GM12892 (cell line): ENCODE results near the gene XKR7.

Source experiments
- DNase-seq: peaks from one replicate; pipeline ENCODE4 v3.0.0; 2011; ENCODE audit not compliant: insufficient read length
- FAIRE-seq: peaks from 2 replicates; lab custom pipeline; 2011; peaks lifted over from hg19 to GRCh38; lab: Jason Lieb, UNC
- POLR2A ChIP-seq: IDR thresholded peaks from 2 replicates; pipeline ENCODE4 v1.6.1; 2011; ENCODE audit warnings: low read depth, low read length, control low read depth
- POLR2AphosphoS5 ChIP-seq: IDR thresholded peaks from 2 replicates; pipeline ENCODE4 v1.6.1; 2011; ENCODE audit warnings: low read depth, low read length, control low read depth
- TAF1 ChIP-seq: IDR thresholded peaks from 2 replicates; pipeline ENCODE4 v1.6.1; 2011; ENCODE audit warnings: low read depth, mild to moderate bottlenecking, control low read depth, low read length, borderline replicate concordance

The XKR7 gene

DNA sequence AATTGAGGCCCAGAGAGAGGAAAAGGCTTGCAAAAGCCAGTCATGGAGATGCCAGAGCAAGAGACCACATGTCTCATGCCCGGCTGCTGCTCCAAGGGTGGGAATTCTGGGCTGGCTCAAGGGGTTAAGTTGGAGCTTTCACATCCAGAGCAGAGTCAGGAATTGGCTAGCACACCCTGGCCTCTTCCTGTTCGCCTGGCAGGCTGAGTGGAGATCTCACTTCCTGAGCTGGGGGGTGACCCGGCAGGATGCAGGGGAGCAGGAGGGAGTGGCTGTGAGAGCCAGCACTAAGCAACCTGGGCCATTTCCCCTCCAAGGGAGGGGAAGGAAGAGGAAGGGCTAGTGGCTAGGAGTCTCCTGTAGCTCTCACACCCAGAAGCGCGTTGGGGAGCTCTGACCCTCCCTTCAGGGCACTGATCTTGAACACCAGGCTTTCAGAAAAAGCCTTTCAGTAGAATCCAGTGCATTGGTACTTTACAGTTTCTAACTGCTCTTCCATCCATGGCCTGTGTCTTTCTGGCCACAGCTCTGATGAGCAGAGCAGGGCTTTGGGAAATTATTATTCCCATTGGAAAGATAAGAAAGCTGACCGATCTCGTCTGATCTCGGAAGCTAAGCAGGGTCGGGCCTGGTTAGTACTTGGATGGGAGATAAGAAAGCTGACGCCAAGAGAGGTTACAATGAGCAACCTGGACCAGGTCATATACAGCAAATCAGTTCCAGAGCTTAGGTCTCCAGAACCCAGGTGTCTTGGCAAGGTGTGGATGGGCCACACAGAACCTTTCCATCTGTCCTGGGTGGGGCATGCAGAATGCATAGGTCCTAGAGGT, 40.1 kb downstream of the XKR7 start:
- FAIRE-seq (no peak), DNase-seq (no peak)
- TF ChIP-seq TAF1 (no peak), POLR2A (no peak), POLR2AphosphoS5 (no peak)

DNA sequence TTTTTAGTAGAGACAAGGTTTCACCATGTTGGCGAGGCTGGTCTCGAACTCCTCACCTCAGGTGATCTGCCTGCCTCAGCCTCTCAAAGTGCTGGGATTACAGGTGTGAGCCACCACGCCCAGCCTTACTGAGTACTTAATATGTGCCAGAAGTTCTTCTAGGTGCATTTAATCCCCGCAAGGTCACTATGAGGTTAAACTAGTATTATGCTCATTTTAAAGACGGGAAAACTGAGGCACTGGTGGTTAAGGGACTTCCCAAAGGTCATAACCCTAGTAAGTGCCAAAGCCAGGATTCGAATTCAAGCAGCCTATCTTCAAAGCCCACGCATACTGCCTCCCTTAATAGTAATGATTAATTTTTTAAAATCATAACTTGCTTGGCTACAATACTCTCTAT, 41.6 kb downstream of the XKR7 start:
- FAIRE-seq = no peak
- DNase-seq = no peak
- TF ChIP-seq POLR2A = no peak
- no peak for TF ChIP-seq POLR2AphosphoS5
- TF ChIP-seq TAF1 = no peak

DNA sequence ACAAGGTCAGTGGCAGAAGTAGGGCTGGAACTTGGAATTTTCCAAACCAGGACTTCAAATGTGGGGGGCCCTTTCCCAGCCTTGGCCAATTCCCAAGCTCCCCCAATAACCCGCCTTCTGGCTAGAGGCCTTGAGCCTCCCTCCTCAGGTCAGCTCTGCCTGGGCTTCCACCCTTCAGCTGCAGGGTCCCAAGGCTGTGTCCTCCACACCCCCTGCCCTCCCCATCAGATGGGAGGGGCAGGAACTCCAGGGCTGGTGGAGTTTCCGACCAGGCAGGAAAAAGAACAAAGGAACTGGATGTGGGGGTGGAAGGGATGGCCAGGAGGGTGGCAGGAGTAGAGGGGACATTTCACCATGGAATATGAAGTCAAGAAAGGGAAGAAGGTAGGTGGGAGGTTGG, 42.1 kb downstream of the XKR7 start, which contains the start of gene CCM2L:
CCM2L (plus strand) TSS at position 338 of the 400 bp plus-strand sequence; CDS start at position 355, 17 bp downstream.
- FAIRE-seq = no peak
- no peak for DNase-seq
- no peak for TF ChIP-seq POLR2A
- no peak for TF ChIP-seq POLR2AphosphoS5
- TF ChIP-seq TAF1 = no peak

DNA sequence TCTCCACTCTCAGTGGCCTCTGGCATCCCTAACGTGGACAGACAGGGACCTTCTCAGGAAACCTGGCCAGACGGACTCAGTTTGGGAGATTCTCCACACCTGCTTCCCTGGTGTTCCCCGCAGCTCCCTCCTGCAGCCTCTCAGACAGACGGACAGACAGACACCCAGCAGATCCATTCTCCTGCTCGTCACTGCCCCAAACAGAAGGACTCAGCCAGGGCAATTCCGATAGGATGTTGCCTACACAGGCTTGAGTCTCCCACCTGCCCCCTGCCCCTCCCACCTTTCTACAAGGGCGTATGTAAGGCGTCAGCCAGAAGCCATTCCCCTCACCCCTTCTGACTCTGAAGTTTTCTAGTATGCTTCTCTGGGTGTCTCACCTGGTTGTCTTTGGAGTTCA, 42.7 kb downstream of the XKR7 start:
- FAIRE-seq = no peak
- no peak for DNase-seq
- TF ChIP-seq TAF1 (no peak), POLR2AphosphoS5 (no peak), POLR2A (no peak)

DNA sequence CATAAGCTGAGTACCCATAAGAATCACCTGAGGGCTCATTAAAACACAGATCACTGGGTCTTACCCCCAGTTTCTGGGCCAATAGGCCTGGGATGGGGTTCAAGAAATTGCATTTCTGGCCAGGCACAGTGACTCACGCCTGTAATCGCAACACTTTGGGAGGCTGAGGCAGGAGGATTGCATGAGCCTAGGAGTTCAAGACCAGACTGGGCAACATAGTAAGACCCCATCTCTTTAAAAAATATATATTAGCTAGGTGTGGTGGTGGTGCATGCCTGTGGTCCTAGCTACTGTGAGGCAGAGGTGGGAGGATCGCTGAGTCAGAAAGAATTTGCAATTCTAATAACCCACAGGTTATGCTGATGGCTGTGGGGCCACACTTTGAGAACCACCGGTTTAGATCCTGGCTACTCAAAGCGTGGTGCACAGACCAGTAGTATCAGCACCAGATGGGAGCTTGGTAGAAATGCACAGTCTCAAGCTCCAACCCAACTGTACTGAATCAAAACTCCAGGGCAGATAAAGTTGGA, 44.3 kb downstream of the XKR7 start:
- FAIRE-seq (no peak), DNase-seq (no peak)
- no peak for TF ChIP-seq POLR2AphosphoS5
- no peak for TF ChIP-seq TAF1
- no peak for TF ChIP-seq POLR2A

DNA sequence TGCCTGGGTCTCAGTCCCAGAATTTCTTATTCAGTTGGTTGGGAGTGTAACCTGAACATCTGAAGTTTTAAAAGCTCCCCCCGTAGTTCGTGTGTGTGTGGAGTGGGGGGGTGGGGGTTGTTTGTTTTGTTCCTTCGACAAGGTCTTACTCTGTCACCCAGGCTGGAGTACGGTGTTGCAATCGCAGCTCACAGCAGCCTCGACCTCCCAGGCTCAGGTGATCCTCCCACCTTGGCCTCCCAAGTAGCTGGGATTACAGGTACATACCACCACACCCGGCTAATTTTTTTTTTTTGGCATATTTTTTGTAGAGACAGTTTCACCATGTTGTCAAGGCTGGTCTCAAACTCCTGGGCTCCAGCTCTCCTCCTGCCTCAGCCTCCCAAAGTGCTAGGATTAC, 45.4 kb downstream of the XKR7 start:
- FAIRE-seq (no peak), DNase-seq (no peak)
- TF ChIP-seq POLR2AphosphoS5 (no peak), TAF1 (no peak), POLR2A (no peak)

DNA sequence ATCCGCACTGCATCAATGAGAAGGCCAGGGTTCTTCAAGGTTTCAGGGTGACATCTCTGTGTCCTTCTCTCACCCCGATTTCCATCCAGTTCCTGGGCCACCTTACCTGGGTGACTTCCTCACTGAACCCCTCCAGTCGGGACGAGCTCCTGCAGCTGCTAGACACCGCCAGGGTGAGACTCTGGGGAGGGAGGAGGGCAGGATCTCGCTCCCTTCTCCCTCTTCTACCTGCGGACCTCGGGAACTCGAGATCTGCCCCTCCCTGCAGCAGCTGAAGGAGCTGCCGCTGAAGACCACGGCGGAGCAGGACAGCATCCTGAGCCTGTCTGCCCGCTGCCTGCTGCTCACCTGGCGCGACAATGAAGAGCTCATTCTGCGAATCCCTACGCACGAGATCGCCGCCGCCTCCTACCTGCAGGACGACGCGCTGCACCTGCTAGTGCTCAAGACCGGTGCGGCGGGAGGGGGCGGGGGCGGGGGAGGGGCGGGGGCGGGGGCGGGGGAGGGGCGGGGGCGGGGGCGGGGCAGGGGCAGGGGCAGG, 49.8 kb downstream of the XKR7 start:
- FAIRE-seq = no peak
- no peak for TF ChIP-seq TAF1
- TF ChIP-seq POLR2A = no peak
- TF ChIP-seq POLR2AphosphoS5 = no peak
- no peak for DNase-seq

DNA sequence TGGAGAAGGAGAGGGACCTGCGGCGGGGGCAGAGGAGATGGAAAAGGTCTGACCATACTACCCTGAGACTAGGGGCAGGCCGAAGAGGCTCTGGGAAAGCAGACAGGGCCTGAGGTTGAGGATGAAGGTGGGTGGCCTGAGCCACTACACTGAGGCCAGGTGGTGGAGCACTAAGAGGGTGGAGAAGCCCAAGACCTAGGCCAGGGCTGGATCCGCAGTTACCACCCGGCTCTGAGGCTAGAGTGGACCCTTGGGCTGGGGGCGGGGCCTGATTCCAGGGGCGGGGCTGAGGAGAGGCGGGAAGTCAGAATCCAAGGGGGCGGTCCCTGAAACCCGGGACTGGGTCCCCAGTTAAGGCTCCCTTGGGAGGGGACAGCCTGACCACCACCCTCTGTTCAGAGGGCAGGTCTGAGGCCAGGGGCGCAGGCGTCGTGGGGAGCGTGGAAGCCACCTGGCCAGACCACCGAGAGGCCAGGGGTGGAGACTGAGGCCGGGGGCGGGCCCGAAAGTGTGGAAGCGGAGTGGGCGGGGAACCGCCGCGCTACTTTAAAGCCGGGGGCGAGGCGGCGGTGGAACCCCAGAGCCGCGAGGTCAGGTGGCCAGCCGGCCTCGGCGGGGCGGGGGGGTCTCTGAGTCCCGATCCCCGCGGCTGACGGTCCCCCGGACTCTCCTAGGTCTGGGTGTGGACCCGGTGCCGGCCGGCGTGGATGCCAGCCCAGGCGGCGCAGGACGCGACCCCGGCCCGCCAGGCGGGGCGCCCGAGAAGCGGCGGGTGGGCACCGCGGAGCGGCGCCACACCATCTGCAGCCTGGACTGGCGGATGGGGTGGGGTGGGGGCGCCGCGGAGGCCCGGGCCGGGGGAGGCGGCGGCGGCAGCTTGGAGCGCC, 50.6 kb downstream of the XKR7 start:
- DNase-seq (peak; percentile 64), FAIRE-seq (no peak)
- TF ChIP-seq POLR2AphosphoS5 (no peak), TAF1 (no peak), POLR2A (no peak)

DNA sequence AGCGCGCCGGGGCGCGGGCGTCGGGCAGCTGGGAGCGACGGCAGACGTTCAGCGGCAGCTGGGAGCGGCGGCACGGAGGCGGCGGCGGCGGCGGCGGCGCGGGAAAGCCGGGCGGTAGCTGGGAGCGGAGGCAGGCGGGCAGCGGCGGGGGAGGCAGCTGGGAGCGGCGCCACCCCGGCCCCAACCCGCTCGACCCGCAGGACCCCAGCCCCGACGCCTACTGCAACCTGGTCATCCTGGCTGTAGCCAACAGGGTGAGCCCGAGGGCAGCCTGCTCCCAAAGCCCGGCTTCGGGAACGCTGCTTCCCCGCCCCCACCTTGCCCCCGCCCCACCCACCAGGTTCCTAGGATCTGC, 51.2 kb downstream of the XKR7 start:
- TF ChIP-seq POLR2A (no peak), TAF1 (no peak), POLR2AphosphoS5 (no peak)
- DNase-seq (no peak), FAIRE-seq (no peak)

DNA sequence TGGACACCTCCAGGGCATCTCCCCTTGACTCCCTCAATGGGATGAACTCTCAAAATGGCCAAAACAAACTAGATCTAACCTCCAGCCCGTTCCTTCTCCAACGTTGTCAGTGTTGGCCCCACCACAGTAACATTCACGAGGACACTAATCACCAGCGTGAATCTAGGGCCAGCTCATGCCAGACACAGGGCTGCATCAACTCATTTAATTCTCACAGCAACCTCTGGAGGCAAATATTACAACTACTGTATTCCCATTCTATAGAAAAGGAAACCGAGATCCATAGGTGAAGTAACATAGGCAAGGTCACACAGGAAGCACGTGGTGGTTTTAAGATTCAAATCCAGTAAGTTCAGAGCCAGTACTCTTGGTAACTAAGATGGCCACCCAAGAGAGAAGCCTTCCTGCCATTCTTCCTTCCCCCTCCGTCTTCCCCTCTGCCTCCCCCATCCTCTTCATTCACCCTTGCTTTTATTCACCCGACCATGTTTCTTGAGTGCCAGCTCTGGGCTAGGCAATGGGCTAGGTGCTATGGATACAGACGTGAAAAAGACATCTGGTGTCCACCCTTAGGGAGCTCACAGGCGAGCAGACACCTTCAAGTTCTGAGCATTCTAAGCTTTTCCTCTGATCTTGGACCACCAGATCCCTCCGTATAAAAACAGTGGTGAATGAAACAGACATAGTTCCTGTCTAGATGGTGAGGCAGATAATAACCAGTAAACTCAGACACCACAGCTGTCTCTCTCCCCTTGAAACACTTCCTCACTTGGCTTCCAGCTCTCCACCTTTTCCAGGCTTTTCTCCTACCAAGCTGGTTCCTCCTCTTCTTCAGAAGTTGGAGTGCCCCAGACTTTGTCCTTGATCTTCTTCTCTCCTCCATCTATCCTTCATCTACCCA, 51.9 kb downstream of the XKR7 start:
- DNase-seq (no peak), FAIRE-seq (no peak)
- TF ChIP-seq POLR2AphosphoS5 (no peak), POLR2A (no peak), TAF1 (no peak)

DNA sequence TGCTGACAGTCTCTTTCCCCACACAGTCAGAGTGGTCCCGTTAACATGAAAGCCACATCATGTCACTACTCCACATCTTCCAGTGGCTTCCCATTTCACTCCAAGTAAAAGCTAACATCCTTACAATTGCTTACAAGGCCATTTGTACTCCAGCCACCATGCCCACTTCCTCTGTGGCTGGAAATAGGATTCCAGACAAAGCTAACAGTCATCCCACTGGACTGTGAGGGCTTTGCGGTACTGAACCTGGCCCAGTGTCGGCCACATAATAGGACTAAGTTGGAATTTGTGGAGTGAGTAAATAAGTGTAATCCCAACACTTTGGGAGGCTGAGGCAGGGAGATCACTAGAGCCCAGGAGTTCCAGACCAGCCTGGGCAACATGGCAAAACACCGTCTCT, 53.1 kb downstream of the XKR7 start:
- TF ChIP-seq TAF1 (no peak), POLR2AphosphoS5 (no peak), POLR2A (no peak)
- DNase-seq (no peak), FAIRE-seq (no peak)
